Liver (tissue), 9 donors: ENCODE measurements around the gene CYTH3. TPM values are rescaled to one million over a fixed set of nuclear protein-coding genes. Genes with fewer than 3 reads are reported as not detected.

ENCODE experiments used
- DNase-seq: peaks from one replicate; pipeline ENCODE4 v3.0.0-alpha.2; 2017; ENCODE audit warnings: low spot score
- H3K27ac ChIP-seq, 2 donors: one replicate each; pipeline ENCODE4 v1.7.0; 2013; ENCODE audit warnings: inconsistent platforms in 2 of 2, low read length in 2 of 2, control low read depth in 1 of 2, low read depth in 1 of 2, mild to moderate bottlenecking in 1 of 2
- H3K27me3 ChIP-seq, 4 donors: one replicate each; pipeline versions ENCODE4 v1.6.1 to v1.7.0; 2013; ENCODE audit warnings: low read length in 3 of 4, inconsistent platforms in 1 of 4, mild to moderate bottlenecking in 1 of 4, moderate library complexity in 1 of 4; ENCODE audit not compliant: control insufficient read depth in 4 of 4, insufficient read depth in 4 of 4
- H3K36me3 ChIP-seq, 4 donors: one replicate each; pipeline versions ENCODE4 v1.6.1 to v1.7.0; 2013; ENCODE audit warnings: low read length in 3 of 4, mild to moderate bottlenecking in 3 of 4, low read depth in 1 of 4, moderate library complexity in 1 of 4; ENCODE audit not compliant: control insufficient read depth in 4 of 4, insufficient read depth in 3 of 4
- H3K4me1 ChIP-seq, 4 donors: one replicate each; pipeline versions ENCODE4 v1.6.1 to v1.7.0; 2013; ENCODE audit warnings: low read length in 3 of 4, mild to moderate bottlenecking in 3 of 4, moderate library complexity in 1 of 4; ENCODE audit not compliant: control insufficient read depth in 4 of 4, insufficient read depth in 4 of 4
- H3K4me3 ChIP-seq, 3 donors: one replicate each; pipeline versions ENCODE4 v1.6.1 to v1.7.0; 2013; ENCODE audit warnings: low read length in 3 of 3, control low read depth in 1 of 3, low read depth in 1 of 3, mild to moderate bottlenecking in 1 of 3
- H3K9ac ChIP-seq, 2 donors: one replicate each; pipeline ENCODE4 v1.7.0; 2013; ENCODE audit warnings: low read length in 2 of 2, mild to moderate bottlenecking in 2 of 2, moderate library complexity in 2 of 2, control low read depth in 1 of 2, low read depth in 1 of 2
- H3K9me3 ChIP-seq, 4 donors: one replicate each; pipeline versions ENCODE4 v1.6.1 to v1.7.0; 2013; ENCODE audit warnings: low read length in 3 of 4; ENCODE audit not compliant: control insufficient read depth in 4 of 4
- EGR1 ChIP-seq, 2 donors: IDR thresholded peaks; 2 replicates each; pipeline ENCODE4 v1.6.1; 2016 to 2018; ENCODE audit warnings: antibody characterized with exemption in 2 of 2, low read depth in 2 of 2
- FOXA1 ChIP-seq: IDR thresholded peaks from 2 replicates; pipeline ENCODE4 v1.6.1; 2016; ENCODE audit warnings: antibody characterized with exemption
- FOXA2 ChIP-seq: IDR thresholded peaks from 2 replicates; pipeline ENCODE4 v1.6.1; 2016; ENCODE audit warnings: antibody characterized with exemption
- GABPA ChIP-seq, 2 donors: IDR thresholded peaks in 1 of 2; conservative IDR thresholded peaks in 1 of 2; 2 replicates each; pipeline ENCODE4 v1.6.1; 2016; ENCODE audit warnings: antibody characterized with exemption in 2 of 2, mild to moderate bottlenecking in 1 of 2, moderate library complexity in 1 of 2
- HNF4A ChIP-seq, 2 donors: conservative IDR thresholded peaks; 2 replicates each; pipeline ENCODE4 v1.6.1; 2016; ENCODE audit warnings: antibody characterized with exemption in 2 of 2, mild to moderate bottlenecking in 2 of 2
- HNF4G ChIP-seq: IDR thresholded peaks from 2 replicates; pipeline ENCODE4 v1.6.1; 2016; ENCODE audit warnings: antibody characterized with exemption
- JUND ChIP-seq, 2 donors: IDR thresholded peaks; 2 replicates each; pipeline ENCODE4 v1.6.1; 2016; ENCODE audit warnings: antibody characterized with exemption in 2 of 2
- NR2F2 ChIP-seq: IDR thresholded peaks from 2 replicates; pipeline ENCODE4 v1.6.1; 2016; ENCODE audit warnings: antibody characterized with exemption
- RAD21 ChIP-seq, 2 donors: IDR thresholded peaks; 2 replicates each; pipeline ENCODE4 v1.6.1; 2016; ENCODE audit warnings: antibody characterized with exemption in 2 of 2, mild to moderate bottlenecking in 2 of 2
- RXRA ChIP-seq, 2 donors: IDR thresholded peaks; 2 replicates each; pipeline ENCODE4 v1.6.1; 2017 to 2018; ENCODE audit warnings: antibody characterized with exemption in 2 of 2, mild to moderate bottlenecking in 1 of 2
- SP1 ChIP-seq: IDR thresholded peaks from 2 replicates; pipeline ENCODE4 v1.6.1; 2018; ENCODE audit warnings: antibody characterized with exemption, mild to moderate bottlenecking
- YY1 ChIP-seq: IDR thresholded peaks from 2 replicates; pipeline ENCODE4 v1.6.1; 2016; ENCODE audit warnings: antibody characterized with exemption, mild to moderate bottlenecking
- WGBS: extraction: QIAGEN DNeasy Blood & Tissue Kit; methylation state at CpG from one replicate; pipeline ENCODE4 v1.1.7; 2013; 5-methylcytosine and 5-hydroxymethylcytosine counted together
- polyA plus RNA-seq, 2 donors: library from polyadenylated mRNA; stranded (reverse) in 1 of 2; unstranded in 1 of 2; fragments of 200-250 nt in 1 of 2; fragments of >200 nt in 1 of 2; fragmentation: Nextera tagmentation in 1 of 2; extraction: Ambion mirVana in 1 of 2; gene quantifications; one replicate each; pipeline versions ENCODE4 v1.2.1 to v1.2.3, GENCODE V29; 2013 to 2015
- total RNA-seq, 2 donors: library from RNA; depleted of rRNA; stranded (reverse); fragments of >200 nt; gene quantifications; one replicate each; pipeline ENCODE4 v1.2.3, GENCODE V29; 2014
- TF ChIP-seq, protein P1 (sequence below): fragments of 150-350 bp; IDR thresholded peaks from 2 replicates; pipeline ENCODE4 v1.5.1; 2017; ENCODE audit warnings: improper control_type of control experiment, low read depth, low read length; ENCODE audit not compliant: missing input control
- TF ChIP-seq, protein P2 (sequence below): IDR thresholded peaks from 2 replicates; pipeline ENCODE4 v1.6.1; 2016; ENCODE audit warnings: antibody characterized with exemption
- TF ChIP-seq, protein P3 (sequence below): IDR thresholded peaks from 2 replicates; pipeline ENCODE4 v1.6.1; 2016; ENCODE audit warnings: antibody characterized with exemption
- TF ChIP-seq, protein P4 (sequence below): IDR thresholded peaks from 2 replicates; pipeline ENCODE4 v1.6.1; 2016; ENCODE audit warnings: antibody characterized with exemption
- TF ChIP-seq, protein P5 (sequence below): IDR thresholded peaks from 2 replicates; pipeline ENCODE4 v1.6.1; 2016; ENCODE audit warnings: antibody characterized with exemption, mild to moderate bottlenecking
- donor health status: healthy.
- donor health status: healthy.
- donor health status: healthy.
- donor health status: healthy.
- donor health status: healthy.

CYTH3 gene
- total and polyA plus RNA-seq, 4 donors: 1.1 to 6.3 (median 3.7) TPM

DNA sequence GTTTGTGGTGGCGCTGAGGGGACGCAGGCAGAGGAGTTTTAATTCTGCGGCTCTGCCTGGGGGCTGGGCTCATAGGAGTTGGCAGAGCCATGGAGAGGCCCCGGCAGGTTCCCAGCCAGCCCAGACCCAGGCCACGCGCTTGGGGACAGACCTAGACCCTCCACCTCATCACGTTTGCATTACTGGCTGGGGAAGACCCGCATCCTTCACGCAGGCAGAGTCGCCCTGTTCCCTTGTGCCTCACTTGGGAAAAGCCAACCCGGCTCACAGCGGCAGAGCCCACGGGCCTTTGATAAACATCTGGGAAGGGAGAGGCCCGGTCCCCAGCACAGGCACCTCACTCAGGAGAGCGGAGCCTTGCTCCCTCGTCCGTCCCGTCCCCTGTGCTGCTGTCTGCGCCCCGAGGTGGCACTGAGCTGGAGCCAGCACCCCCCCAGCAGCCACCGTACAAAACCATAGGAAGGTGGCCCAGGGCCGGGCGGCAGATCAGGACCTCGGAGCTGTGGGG lies 112.8 kb downstream of the CYTH3 start (continued):
- TF ChIP-seq, protein P1, sequence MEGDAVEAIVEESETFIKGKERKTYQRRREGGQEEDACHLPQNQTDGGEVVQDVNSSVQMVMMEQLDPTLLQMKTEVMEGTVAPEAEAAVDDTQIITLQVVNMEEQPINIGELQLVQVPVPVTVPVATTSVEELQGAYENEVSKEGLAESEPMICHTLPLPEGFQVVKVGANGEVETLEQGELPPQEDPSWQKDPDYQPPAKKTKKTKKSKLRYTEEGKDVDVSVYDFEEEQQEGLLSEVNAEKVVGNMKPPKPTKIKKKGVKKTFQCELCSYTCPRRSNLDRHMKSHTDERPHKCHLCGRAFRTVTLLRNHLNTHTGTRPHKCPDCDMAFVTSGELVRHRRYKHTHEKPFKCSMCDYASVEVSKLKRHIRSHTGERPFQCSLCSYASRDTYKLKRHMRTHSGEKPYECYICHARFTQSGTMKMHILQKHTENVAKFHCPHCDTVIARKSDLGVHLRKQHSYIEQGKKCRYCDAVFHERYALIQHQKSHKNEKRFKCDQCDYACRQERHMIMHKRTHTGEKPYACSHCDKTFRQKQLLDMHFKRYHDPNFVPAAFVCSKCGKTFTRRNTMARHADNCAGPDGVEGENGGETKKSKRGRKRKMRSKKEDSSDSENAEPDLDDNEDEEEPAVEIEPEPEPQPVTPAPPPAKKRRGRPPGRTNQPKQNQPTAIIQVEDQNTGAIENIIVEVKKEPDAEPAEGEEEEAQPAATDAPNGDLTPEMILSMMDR: no peak
- TF ChIP-seq HNF4A (conservative IDR thresholded peaks at IDR 0.05): no peak

DNA sequence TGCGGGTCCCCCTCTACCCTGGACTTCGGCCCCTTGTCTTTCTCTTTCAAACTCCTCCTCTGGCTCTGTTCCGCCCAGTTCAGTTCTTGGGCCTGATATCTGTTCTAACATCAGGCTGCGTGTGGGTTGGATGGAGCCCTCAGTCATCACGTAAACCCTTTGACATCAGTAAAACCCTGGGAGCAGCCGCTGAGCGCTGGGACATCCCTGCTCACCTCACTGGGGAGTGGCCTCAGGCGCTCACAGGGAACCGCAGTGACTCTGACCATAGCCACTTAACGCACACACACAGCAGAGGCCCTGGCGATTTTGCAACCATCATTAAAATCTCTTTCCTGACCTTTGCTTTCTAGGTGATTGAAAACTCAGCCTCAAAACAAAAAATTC lies 113.3 kb downstream of the CYTH3 start:
- Histone ChIP-seq H3K27me3 (no peaks in the 10 kb centered on the region), H3K27ac (no peak overlapping the region), H3K9ac (no peak overlapping the region), H3K4me3 (no peak overlapping the region), H3K9me3 (no peaks in the 10 kb centered on the region), H3K36me3 (peaks cover 10 to 50% (median 22%) of the 10 kb centered on the region in 4 donors), H3K4me1 (no peaks in the 10 kb centered on the region)
- TF ChIP-seq, protein P2, sequence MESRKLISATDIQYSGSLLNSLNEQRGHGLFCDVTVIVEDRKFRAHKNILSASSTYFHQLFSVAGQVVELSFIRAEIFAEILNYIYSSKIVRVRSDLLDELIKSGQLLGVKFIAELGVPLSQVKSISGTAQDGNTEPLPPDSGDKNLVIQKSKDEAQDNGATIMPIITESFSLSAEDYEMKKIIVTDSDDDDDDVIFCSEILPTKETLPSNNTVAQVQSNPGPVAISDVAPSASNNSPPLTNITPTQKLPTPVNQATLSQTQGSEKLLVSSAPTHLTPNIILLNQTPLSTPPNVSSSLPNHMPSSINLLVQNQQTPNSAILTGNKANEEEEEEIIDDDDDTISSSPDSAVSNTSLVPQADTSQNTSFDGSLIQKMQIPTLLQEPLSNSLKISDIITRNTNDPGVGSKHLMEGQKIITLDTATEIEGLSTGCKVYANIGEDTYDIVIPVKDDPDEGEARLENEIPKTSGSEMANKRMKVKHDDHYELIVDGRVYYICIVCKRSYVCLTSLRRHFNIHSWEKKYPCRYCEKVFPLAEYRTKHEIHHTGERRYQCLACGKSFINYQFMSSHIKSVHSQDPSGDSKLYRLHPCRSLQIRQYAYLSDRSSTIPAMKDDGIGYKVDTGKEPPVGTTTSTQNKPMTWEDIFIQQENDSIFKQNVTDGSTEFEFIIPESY: no peak
- no peak for TF ChIP-seq FOXA1
- no peak for TF ChIP-seq RAD21 (IDR thresholded peaks at IDR 0.05)
- TF ChIP-seq JUND (IDR thresholded peaks at IDR 0.05): no peak
- WGBS: 91% methylated on average over 11 of the region's 11 CpGs
- DNase-seq: no peak

DNA sequence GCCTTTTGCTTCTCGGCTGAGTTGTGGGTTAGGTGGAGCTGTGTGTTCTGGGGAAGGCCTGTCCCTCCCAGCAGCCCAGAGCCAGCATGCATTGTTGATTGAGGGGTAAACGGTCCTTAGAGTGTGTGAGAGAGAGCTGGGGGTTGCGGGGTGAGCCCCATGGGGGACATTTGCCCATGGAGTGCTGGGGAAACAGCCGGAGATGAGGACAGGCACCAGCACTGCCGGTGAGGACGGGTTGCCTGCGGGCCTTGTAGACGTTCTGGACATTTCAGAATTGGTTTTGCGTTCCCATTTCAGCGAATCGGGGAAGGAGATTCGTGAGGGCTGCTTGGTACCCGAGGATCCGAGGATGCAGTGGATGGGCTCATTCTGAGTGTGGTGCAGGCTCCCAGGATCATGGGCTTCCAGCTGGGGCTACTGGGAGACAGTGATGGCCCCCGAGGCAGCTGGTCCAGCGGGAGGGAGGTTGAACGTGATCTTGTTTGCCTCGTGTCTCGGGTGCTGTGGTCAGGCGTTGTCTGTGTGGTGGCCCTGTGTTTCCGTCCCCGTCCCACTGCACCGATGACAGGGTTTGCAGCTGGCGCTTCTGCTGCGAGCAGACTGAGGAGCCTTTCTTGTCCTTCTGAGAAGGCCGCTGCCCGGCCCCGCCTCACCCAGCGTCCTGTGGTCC lies 113.9 kb downstream of the CYTH3 start:
- Histone ChIP-seq H3K9me3 (no peaks in the 10 kb centered on the region), H3K36me3 (peaks cover 14 to 55% (median 22%) of the 10 kb centered on the region in 4 donors), H3K27ac (no peak overlapping the region), H3K9ac (no peak overlapping the region), H3K4me1 (no peaks in the 10 kb centered on the region), H3K4me3 (no peak overlapping the region), H3K27me3 (no peaks in the 10 kb centered on the region)
- WGBS: 95% methylated on average over 29 of the region's 29 CpGs
- DNase-seq: no peak
- TF ChIP-seq HNF4G (no peak), FOXA1 (no peak), GABPA (IDR thresholded peaks at IDR 0.05 in 1 of 2, conservative IDR thresholded peaks at IDR 0.05 in 1 of 2) (no peak), FOXA2 (no peak), JUND (IDR thresholded peaks at IDR 0.05) (no peak), SP1 (no peak), RXRA (IDR thresholded peaks at IDR 0.05) (no peak), YY1 (no peak), NR2F2 (no peak), EGR1 (IDR thresholded peaks at IDR 0.05; ENCODE audit: low read depth in 2 of 2) (no peak), HNF4A (conservative IDR thresholded peaks at IDR 0.05) (no peak), RAD21 (IDR thresholded peaks at IDR 0.05) (no peak)
- TF ChIP-seq, protein P3, sequence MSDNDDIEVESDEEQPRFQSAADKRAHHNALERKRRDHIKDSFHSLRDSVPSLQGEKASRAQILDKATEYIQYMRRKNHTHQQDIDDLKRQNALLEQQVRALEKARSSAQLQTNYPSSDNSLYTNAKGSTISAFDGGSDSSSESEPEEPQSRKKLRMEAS: no peak
- TF ChIP-seq, protein P1: no peak
- TF ChIP-seq, protein P2: no peak
- TF ChIP-seq, protein P4, sequence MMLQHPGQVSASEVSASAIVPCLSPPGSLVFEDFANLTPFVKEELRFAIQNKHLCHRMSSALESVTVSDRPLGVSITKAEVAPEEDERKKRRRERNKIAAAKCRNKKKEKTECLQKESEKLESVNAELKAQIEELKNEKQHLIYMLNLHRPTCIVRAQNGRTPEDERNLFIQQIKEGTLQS: no peak
- TF ChIP-seq, protein P5, sequence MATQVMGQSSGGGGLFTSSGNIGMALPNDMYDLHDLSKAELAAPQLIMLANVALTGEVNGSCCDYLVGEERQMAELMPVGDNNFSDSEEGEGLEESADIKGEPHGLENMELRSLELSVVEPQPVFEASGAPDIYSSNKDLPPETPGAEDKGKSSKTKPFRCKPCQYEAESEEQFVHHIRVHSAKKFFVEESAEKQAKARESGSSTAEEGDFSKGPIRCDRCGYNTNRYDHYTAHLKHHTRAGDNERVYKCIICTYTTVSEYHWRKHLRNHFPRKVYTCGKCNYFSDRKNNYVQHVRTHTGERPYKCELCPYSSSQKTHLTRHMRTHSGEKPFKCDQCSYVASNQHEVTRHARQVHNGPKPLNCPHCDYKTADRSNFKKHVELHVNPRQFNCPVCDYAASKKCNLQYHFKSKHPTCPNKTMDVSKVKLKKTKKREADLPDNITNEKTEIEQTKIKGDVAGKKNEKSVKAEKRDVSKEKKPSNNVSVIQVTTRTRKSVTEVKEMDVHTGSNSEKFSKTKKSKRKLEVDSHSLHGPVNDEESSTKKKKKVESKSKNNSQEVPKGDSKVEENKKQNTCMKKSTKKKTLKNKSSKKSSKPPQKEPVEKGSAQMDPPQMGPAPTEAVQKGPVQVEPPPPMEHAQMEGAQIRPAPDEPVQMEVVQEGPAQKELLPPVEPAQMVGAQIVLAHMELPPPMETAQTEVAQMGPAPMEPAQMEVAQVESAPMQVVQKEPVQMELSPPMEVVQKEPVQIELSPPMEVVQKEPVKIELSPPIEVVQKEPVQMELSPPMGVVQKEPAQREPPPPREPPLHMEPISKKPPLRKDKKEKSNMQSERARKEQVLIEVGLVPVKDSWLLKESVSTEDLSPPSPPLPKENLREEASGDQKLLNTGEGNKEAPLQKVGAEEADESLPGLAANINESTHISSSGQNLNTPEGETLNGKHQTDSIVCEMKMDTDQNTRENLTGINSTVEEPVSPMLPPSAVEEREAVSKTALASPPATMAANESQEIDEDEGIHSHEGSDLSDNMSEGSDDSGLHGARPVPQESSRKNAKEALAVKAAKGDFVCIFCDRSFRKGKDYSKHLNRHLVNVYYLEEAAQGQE: no peak
